ENCODE measurements around the gene PGM5. TPM values are rescaled to one million over a fixed set of nuclear protein-coding genes. Genes with fewer than 3 reads are reported as not detected.

PGM5 gene
- total RNA-seq, 1 experiment from 2014 or later = 0.15 TPM

DNA sequence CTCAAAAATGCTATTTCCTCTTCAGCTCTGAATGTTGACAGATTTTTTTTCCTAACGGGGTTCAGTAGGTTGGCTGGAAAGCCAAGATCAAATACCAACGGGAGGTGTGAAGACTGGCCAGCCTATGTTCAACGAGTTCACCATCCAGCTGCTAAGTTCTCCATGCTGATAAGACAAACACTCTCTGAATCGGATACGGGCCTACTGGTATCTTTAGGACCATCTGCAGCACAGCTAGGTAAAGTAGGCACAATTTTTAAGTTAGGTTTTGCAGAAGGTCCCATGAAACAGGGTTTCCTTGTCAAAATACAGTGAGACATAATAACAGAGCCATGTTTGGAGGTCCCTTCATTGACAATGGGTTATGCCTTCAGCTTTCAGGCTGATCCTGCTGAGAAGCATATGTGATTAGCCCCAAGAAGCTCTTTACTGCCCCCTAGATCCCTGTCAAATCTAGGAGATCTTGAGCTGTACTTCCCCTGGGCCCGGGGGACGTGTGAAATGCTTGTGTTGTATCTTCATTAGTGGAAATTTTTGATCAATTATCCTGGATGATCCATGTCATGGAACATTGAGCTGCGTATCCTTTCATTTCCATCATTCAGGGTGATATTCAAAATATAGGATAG lies 60.6 kb downstream of the PGM5 start:
- TF ChIP-seq FOSL1 (IDR thresholded peaks at IDR 0.05; ENCODE audit: low read depth) = no peak
- peak; percentile 22; the same call in 1 of the 2 replicates for TF ChIP-seq RAD21 (IDR thresholded peaks at IDR 0.05; ENCODE audit: low read depth)
- TF ChIP-seq YY1 (IDR thresholded peaks at IDR 0.05; ENCODE audit: extremely low read depth, insufficient replicate concordance, low read depth, low read length) = no peak
- TF ChIP-seq CBX3 (IDR thresholded peaks at IDR 0.05; ENCODE audit: low read depth) = no peak
- no peak for TF ChIP-seq EGR1 (IDR thresholded peaks at IDR 0.05; ENCODE audit: low read depth)
- TF ChIP-seq POLR2AphosphoS5 (IDR thresholded peaks at IDR 0.05; ENCODE audit: low read depth, low read length) = no peak
- TF ChIP-seq SP1 (IDR thresholded peaks at IDR 0.05; ENCODE audit: low read depth) = no peak
- TF ChIP-seq EZH2 (IDR thresholded peaks at IDR 0.05) = no peak
- no peak for TF ChIP-seq POLR2A (IDR thresholded peaks at IDR 0.05; ENCODE audit: borderline replicate concordance, extremely low read depth, insufficient read depth, insufficient read length)
- no peak for TF ChIP-seq EZH2phosphoT487 (IDR thresholded peaks at IDR 0.05; ENCODE audit: borderline replicate concordance)
- TF ChIP-seq, protein P1, sequence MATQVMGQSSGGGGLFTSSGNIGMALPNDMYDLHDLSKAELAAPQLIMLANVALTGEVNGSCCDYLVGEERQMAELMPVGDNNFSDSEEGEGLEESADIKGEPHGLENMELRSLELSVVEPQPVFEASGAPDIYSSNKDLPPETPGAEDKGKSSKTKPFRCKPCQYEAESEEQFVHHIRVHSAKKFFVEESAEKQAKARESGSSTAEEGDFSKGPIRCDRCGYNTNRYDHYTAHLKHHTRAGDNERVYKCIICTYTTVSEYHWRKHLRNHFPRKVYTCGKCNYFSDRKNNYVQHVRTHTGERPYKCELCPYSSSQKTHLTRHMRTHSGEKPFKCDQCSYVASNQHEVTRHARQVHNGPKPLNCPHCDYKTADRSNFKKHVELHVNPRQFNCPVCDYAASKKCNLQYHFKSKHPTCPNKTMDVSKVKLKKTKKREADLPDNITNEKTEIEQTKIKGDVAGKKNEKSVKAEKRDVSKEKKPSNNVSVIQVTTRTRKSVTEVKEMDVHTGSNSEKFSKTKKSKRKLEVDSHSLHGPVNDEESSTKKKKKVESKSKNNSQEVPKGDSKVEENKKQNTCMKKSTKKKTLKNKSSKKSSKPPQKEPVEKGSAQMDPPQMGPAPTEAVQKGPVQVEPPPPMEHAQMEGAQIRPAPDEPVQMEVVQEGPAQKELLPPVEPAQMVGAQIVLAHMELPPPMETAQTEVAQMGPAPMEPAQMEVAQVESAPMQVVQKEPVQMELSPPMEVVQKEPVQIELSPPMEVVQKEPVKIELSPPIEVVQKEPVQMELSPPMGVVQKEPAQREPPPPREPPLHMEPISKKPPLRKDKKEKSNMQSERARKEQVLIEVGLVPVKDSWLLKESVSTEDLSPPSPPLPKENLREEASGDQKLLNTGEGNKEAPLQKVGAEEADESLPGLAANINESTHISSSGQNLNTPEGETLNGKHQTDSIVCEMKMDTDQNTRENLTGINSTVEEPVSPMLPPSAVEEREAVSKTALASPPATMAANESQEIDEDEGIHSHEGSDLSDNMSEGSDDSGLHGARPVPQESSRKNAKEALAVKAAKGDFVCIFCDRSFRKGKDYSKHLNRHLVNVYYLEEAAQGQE (IDR thresholded peaks at IDR 0.05; ENCODE audit: low read depth) = no peak
- TF ChIP-seq, protein P2, sequence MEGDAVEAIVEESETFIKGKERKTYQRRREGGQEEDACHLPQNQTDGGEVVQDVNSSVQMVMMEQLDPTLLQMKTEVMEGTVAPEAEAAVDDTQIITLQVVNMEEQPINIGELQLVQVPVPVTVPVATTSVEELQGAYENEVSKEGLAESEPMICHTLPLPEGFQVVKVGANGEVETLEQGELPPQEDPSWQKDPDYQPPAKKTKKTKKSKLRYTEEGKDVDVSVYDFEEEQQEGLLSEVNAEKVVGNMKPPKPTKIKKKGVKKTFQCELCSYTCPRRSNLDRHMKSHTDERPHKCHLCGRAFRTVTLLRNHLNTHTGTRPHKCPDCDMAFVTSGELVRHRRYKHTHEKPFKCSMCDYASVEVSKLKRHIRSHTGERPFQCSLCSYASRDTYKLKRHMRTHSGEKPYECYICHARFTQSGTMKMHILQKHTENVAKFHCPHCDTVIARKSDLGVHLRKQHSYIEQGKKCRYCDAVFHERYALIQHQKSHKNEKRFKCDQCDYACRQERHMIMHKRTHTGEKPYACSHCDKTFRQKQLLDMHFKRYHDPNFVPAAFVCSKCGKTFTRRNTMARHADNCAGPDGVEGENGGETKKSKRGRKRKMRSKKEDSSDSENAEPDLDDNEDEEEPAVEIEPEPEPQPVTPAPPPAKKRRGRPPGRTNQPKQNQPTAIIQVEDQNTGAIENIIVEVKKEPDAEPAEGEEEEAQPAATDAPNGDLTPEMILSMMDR (IDR thresholded peaks at IDR 0.05 in 2 of 3, conservative IDR thresholded peaks at IDR 0.05 in 1 of 3; ENCODE audit: borderline replicate concordance in 1 of 3, insufficient read depth in 1 of 3, low read depth in 2 of 3, low read length in 2 of 3) = peak; percentile 4 to 66 (median 61); a peak in 4 of 6 replicates
- H3K4me1 ChIP-seq (ENCODE audit: control insufficient read depth in 1 of 2, insufficient read depth in 2 of 2, low read length in 2 of 2) = no peaks in the 10 kb centered on the region
- no peak overlapping the region for H2AFZ ChIP-seq (ENCODE audit: low read depth, low read length, poor library complexity, severe bottlenecking)
- no peak overlapping the region for H3K4me3 ChIP-seq (replicated peaks in 1 of 2; ENCODE audit: low read depth in 1 of 2, low read length in 2 of 2)
- H3K27ac ChIP-seq (ENCODE audit: low read depth, low read length) = no peak overlapping the region
- no peaks in the 10 kb centered on the region for H4K20me1 ChIP-seq (ENCODE audit: insufficient read depth)
- H3K4me2 ChIP-seq (ENCODE audit: low read length) = no peak overlapping the region
- ChIA-PET RAD21 (ENCODE audit: low non-redundant PET in 1 of 2, low total read pairs in 2 of 2, uncharacterized antibody in 2 of 2, unreplicated experiment in 2 of 2) (no interaction called here), POLR2A (no interaction called here), CTCF (interaction anchor here (0.6 to 2.2 kb wide), 3 partner anchors 9 to 20 kb away, joined by 3 to 18 read pairs (median 6); no protein-coding TSS in a partner anchor)
- H3K79me2 ChIP-seq (ENCODE audit: insufficient read depth, low read length) = no peaks in the 10 kb centered on the region
- H3K36me3 ChIP-seq (ENCODE audit: control insufficient read depth in 1 of 2, insufficient read depth in 2 of 2, low read length in 2 of 2) = no peaks in the 10 kb centered on the region
- H3K9ac ChIP-seq (ENCODE audit: low read length) = no peak overlapping the region
- DNase-seq (ENCODE audit: low read depth, low spot score) (peak; percentile 6), ATAC-seq (peak; percentile 84)
- H3K9me3 ChIP-seq (ENCODE audit: control insufficient read depth in 1 of 2, insufficient read depth in 1 of 2, low read depth in 1 of 2, low read length in 2 of 2) = no peaks in the 10 kb centered on the region
- intact Hi-C loops (cut with micrococcal nuclease) = loop anchor here (5.0 kb wide), 1 partner anchor 35 kb away; no protein-coding TSS in a partner anchor
- peaks cover 18% of the 10 kb centered on the region; the same call in 1 of the 2 replicates for H3K27me3 ChIP-seq (ENCODE audit: insufficient read depth, low read length)
- no peaks in the 10 kb centered on the region for H3K9me2 ChIP-seq (ENCODE audit: insufficient read depth)
- BruUV-seq (replicated peaks) = no TSS peak
